ENCODE measurements around the gene COL6A3. TPM values are rescaled to one million over a fixed set of nuclear protein-coding genes. Genes with fewer than 3 reads are reported as not detected.

Gene COL6A3
- total and polyA plus RNA-seq, 9 of the 15 experiments (the other 6 are each of a cell fraction or from before 2014, with no cell fraction given): 0.07 to 4.1 (median 1.5) TPM

DNA sequence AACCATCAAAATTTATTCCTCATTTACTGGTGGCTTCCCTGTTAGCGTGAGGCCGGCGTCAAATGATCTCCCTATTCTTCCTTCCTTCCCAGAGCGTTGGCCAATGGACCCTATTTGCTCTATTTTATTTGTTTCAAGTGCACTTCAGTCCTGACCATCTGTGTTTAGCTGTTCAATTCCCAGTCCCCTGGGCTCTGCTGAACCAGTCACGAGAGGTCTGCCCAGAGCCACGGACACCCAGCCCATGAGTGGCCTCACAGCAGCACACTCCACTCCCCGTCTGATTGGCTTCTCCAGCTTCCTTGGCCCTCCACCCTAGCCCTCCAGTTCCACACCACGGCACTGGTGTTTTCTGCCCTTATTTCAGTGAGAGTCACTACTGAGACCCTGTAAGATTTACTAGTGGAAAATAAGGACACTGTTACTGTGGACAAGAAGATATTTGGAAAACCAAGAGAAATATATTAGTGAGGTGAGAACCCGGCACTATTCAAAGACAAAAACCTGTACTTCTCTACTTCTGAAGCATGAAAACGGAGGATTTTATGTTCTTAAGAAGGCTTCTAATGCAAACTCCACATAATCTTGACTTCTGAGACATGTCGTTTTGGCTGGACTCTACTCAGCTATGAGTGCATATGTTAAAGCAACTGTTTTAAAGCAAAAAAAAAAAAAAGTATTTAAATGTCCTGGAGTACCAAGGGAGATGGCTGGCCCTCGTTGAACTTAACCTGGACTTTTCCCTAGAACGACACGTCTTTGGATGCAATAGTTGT is 86.6 kb downstream of the COL6A3 start:
- in situ Hi-C loops (cut with MboI): no loop called here
- POLR2A ChIA-PET: no interaction called here
- CTCF ChIA-PET (ENCODE audit: low intra/inter-chr PET ratio): no interaction called here
- H3K79me2 ChIP-seq (ENCODE audit: control insufficient read depth, insufficient read depth, low read length): no peaks in the 10 kb centered on the region
- no TSS peak for BruUV-seq (replicated peaks)
- peaks cover 0 to 4% of the 10 kb centered on the region in 2 experiments; a peak in 1 of 5 replicates for H3K27me3 ChIP-seq (ENCODE audit: control insufficient read depth in 2 of 2, insufficient read depth in 2 of 2, low read length in 2 of 2)
- no peak overlapping the region for H3K9ac ChIP-seq (ENCODE audit: insufficient read depth in 1 of 2, low read depth in 2 of 2, low read length in 2 of 2)
- DNase-seq (ENCODE audit: extremely low read depth in 1 of 4, low spot score in 3 of 4) (no peak), FAIRE-seq (no peak), ATAC-seq (no peak)
- no peaks in the 10 kb centered on the region for H3K9me1 ChIP-seq (ENCODE audit: control insufficient read depth, insufficient read depth, low read length)
- H2AFZ ChIP-seq (ENCODE audit: low read depth, low read length): no peak overlapping the region
- no peak overlapping the region for H3K4me3 ChIP-seq
- no peaks in the 10 kb centered on the region for H3K9me3 ChIP-seq (replicated peaks; ENCODE audit: control insufficient read depth, insufficient read depth, low read depth, low read length)
- no peaks in the 10 kb centered on the region for H3K36me3 ChIP-seq (ENCODE audit: control insufficient read depth, insufficient read depth, low read length)
- no peak overlapping the region for H3K27ac ChIP-seq (ENCODE audit: extremely low read depth, low read depth, low read length)
- TF ChIP-seq, protein P1, sequence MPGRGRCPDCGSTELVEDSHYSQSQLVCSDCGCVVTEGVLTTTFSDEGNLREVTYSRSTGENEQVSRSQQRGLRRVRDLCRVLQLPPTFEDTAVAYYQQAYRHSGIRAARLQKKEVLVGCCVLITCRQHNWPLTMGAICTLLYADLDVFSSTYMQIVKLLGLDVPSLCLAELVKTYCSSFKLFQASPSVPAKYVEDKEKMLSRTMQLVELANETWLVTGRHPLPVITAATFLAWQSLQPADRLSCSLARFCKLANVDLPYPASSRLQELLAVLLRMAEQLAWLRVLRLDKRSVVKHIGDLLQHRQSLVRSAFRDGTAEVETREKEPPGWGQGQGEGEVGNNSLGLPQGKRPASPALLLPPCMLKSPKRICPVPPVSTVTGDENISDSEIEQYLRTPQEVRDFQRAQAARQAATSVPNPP (IDR thresholded peaks at IDR 0.05; ENCODE audit: borderline replicate concordance, insufficient read depth, insufficient read length): no peak
- TF ChIP-seq, protein P2, sequence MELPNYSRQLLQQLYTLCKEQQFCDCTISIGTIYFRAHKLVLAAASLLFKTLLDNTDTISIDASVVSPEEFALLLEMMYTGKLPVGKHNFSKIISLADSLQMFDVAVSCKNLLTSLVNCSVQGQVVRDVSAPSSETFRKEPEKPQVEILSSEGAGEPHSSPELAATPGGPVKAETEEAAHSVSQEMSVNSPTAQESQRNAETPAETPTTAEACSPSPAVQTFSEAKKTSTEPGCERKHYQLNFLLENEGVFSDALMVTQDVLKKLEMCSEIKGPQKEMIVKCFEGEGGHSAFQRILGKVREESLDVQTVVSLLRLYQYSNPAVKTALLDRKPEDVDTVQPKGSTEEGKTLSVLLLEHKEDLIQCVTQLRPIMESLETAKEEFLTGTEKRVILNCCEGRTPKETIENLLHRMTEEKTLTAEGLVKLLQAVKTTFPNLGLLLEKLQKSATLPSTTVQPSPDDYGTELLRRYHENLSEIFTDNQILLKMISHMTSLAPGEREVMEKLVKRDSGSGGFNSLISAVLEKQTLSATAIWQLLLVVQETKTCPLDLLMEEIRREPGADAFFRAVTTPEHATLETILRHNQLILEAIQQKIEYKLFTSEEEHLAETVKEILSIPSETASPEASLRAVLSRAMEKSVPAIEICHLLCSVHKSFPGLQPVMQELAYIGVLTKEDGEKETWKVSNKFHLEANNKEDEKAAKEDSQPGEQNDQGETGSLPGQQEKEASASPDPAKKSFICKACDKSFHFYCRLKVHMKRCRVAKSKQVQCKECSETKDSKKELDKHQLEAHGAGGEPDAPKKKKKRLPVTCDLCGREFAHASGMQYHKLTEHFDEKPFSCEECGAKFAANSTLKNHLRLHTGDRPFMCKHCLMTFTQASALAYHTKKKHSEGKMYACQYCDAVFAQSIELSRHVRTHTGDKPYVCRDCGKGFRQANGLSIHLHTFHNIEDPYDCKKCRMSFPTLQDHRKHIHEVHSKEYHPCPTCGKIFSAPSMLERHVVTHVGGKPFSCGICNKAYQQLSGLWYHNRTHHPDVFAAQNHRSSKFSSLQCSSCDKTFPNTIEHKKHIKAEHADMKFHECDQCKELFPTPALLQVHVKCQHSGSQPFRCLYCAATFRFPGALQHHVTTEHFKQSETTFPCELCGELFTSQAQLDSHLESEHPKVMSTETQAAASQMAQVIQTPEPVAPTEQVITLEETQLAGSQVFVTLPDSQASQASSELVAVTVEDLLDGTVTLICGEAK (IDR thresholded peaks at IDR 0.05): no peak
- TF ChIP-seq, protein P2 (CRISPR knock-in tag; IDR thresholded peaks at IDR 0.05): no peak
- TF ChIP-seq, protein P3, sequence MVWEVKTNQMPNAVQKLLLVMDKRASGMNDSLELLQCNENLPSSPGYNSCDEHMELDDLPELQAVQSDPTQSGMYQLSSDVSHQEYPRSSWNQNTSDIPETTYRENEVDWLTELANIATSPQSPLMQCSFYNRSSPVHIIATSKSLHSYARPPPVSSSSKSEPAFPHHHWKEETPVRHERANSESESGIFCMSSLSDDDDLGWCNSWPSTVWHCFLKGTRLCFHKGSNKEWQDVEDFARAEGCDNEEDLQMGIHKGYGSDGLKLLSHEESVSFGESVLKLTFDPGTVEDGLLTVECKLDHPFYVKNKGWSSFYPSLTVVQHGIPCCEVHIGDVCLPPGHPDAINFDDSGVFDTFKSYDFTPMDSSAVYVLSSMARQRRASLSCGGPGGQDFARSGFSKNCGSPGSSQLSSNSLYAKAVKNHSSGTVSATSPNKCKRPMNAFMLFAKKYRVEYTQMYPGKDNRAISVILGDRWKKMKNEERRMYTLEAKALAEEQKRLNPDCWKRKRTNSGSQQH (CRISPR knock-in tag; IDR thresholded peaks at IDR 0.05): no peak
- no peak for TF ChIP-seq ZNF324 (CRISPR knock-in tag; IDR thresholded peaks at IDR 0.05)
- H3K4me1 ChIP-seq (replicated peaks in 1 of 2; ENCODE audit: control insufficient read depth in 2 of 2, insufficient read depth in 2 of 2, low read length in 2 of 2): no peaks in the 10 kb centered on the region
- intact Hi-C loops (cut with micrococcal nuclease): no loop called here
- WGBS (ENCODE audit: insufficient coverage, low coverage, missing lambda C conversion rate): 3% methylated on average over 13 of the region's 14 CpGs
- no peak overlapping the region for H3K4me2 ChIP-seq (ENCODE audit: insufficient read depth, low read length)
- no peaks in the 10 kb centered on the region for H4K20me1 ChIP-seq (replicated peaks; ENCODE audit: control insufficient read depth, insufficient read depth, low read length)

Measured in K562 (cell line).